Adrenal gland (tissue), 5 donors: ENCODE measurements around the gene SASH1.

Experiments
- CTCF ChIP-seq, 6 experiments: fragments of 450-650 bp in 4 of 6; fragments of 200-600 bp in 2 of 6; sonication (generic) in 1 of 6; IDR thresholded peaks; 1 replicate in 5 of 6; 2 replicates in 1 of 6; pipeline versions ENCODE4 v1.5.1 to v1.8.0; 2016 to 2021; ENCODE audit warnings: antibody characterized with exemption in 6 of 6, mild to moderate bottlenecking in 2 of 6, moderate library complexity in 1 of 6
- POLR2A ChIP-seq, 2 donors: fragments of 450-650 bp; IDR thresholded peaks; one replicate each; pipeline ENCODE4 v1.6.1; 2017; ENCODE audit warnings: antibody characterized with exemption in 2 of 2, mild to moderate bottlenecking in 2 of 2, moderate library complexity in 1 of 2
- donor health status: DM: no; HTN: no; CAD: no.

- no peak for TF ChIP-seq POLR2A (IDR thresholded peaks at IDR 0.05)
- no peak for TF ChIP-seq CTCF (IDR thresholded peaks at IDR 0.05)
These were observed 158.5 kb downstream of the SASH1 start for GRCh38 chr6:148501178-148501590.
